GM12864 (cell line): ENCODE data around the gene CRYGS.

ENCODE experiments used
- DNase-seq: peaks from one replicate; pipeline ENCODE4 v3.0.0-alpha.2; 2011; ENCODE audit warnings: low read depth
- H3K4me3 ChIP-seq: 2 replicates; pipeline ENCODE4 v1.5.1; 2011; ENCODE audit warnings: mild to moderate bottlenecking, low read depth, low read length, control low read depth
- CTCF ChIP-seq: IDR thresholded peaks from 2 replicates; pipeline ENCODE4 v1.5.1; 2011; ENCODE audit warnings: low read depth, mild to moderate bottlenecking, moderate library complexity, low read length, control low read depth, inconsistent platforms; ENCODE audit errors: missing control alignments

CRYGS gene

GRCh38 chr3:186519021-186519658, 25.0 kb downstream of the CRYGS start:
- no peak for TF ChIP-seq CTCF
- DNase-seq: no peak

GRCh38 chr3:186517218-186517617, 27.0 kb downstream of the CRYGS start:
- no peak overlapping the region for H3K4me3 ChIP-seq
- DNase-seq: no peak
- TF ChIP-seq CTCF: no peak

More at GRCh38 chr3:186519021-186519658, 25.0 kb downstream of the CRYGS start:
- H3K4me3 ChIP-seq: no peak overlapping the region

- DNase-seq: no peak
- H3K4me3 ChIP-seq: no peak overlapping the region
- no peak for TF ChIP-seq CTCF
Observed at GRCh38 chr3:186516646-186517045, 27.5 kb downstream of the CRYGS start.

GRCh38 chr3:186515125-186515524, 29.1 kb downstream of the CRYGS start:
- no peak for DNase-seq
- no peak for TF ChIP-seq CTCF
- no peak overlapping the region for H3K4me3 ChIP-seq

GRCh38 chr3:186514296-186515002, 29.7 kb downstream of the CRYGS start:
- peak; percentile 63 for TF ChIP-seq CTCF
- DNase-seq: no peak

GRCh38 chr3:186513386-186513785, 30.8 kb downstream of the CRYGS start:
- no peak for DNase-seq
- TF ChIP-seq CTCF: no peak
- H3K4me3 ChIP-seq: no peak overlapping the region

More at GRCh38 chr3:186514296-186515002, 29.7 kb downstream of the CRYGS start:
- no peak overlapping the region for H3K4me3 ChIP-seq
